Measurements from ENCODE around the gene PIK3R2.

PIK3R2 gene

DNA sequence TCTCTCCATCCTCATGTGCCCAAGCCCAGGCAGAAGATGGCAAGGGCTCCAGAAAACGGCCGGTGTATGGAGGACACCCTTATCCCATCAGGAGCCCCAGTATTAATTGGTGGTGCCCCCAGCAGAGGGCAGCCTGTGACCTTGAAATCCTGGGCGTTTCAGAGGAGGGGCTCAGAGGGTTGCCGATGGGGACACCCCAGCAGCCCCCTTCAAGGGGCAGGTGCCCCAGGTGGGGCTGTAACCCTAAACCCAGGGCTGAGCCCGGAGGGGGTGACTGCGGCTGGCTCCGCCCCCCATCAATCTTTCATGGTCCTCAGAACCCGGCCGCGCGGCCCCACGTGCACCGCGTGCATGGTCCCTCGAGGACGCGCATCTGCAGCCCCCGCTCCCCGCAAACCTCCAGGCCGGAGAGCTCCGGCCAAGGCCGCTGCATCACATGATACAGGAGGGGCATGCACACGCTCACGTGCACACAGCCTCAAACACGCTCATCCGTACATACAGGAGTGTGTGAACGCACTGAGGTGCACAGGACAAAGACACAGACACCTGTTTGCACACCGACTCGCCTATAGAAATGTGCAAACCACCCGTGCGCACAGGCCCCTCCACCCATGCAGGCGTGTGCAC, 49.9 kb downstream of the PIK3R2 start:
- H3K9me2 ChIP-seq (replicated peaks; ENCODE audit: insufficient read depth, low read length), result no peaks in the 10 kb centered on the region
- peak overlapping the region; percentile 11 for H2AFZ ChIP-seq (ENCODE audit: low read depth, low read length, severe bottlenecking)
- peak overlapping the region; percentile 73 for H3K4me3 ChIP-seq (ENCODE audit: insufficient read depth, low read length, poor library complexity, severe bottlenecking)
- peak overlapping the region; percentile 61 for H3K4me2 ChIP-seq (ENCODE audit: low read depth, low read length, poor library complexity, severe bottlenecking)
- peak overlapping the region; percentile 65 for H3K9ac ChIP-seq (ENCODE audit: low read length)
- peak overlapping the region; percentile 56 for H3K27ac ChIP-seq (ENCODE audit: low read depth, low read length)
- H3K36me3 ChIP-seq (ENCODE audit: low read length), result no peaks in the 10 kb centered on the region
- H3K79me2 ChIP-seq (ENCODE audit: insufficient read depth, low read length), result peaks cover 19% of the 10 kb centered on the region
- H3K9me3 ChIP-seq (ENCODE audit: insufficient read depth, low read length), result no peaks in the 10 kb centered on the region
- H4K20me1 ChIP-seq (ENCODE audit: low read depth, low read length), result no peaks in the 10 kb centered on the region
- TF ChIP-seq EZH2phosphoT487 (conservative IDR thresholded peaks at IDR 0.05; ENCODE audit: low read length), result no peak
- TF ChIP-seq, protein P1, sequence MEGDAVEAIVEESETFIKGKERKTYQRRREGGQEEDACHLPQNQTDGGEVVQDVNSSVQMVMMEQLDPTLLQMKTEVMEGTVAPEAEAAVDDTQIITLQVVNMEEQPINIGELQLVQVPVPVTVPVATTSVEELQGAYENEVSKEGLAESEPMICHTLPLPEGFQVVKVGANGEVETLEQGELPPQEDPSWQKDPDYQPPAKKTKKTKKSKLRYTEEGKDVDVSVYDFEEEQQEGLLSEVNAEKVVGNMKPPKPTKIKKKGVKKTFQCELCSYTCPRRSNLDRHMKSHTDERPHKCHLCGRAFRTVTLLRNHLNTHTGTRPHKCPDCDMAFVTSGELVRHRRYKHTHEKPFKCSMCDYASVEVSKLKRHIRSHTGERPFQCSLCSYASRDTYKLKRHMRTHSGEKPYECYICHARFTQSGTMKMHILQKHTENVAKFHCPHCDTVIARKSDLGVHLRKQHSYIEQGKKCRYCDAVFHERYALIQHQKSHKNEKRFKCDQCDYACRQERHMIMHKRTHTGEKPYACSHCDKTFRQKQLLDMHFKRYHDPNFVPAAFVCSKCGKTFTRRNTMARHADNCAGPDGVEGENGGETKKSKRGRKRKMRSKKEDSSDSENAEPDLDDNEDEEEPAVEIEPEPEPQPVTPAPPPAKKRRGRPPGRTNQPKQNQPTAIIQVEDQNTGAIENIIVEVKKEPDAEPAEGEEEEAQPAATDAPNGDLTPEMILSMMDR (IDR thresholded peaks at IDR 0.05; ENCODE audit: insufficient read depth, low read length, poor library complexity, severe bottlenecking), result peak; percentile 33
- no peaks in the 10 kb centered on the region; the same call in 1 of the 2 replicates for H3K27me3 ChIP-seq (ENCODE audit: low read length)
- peaks cover 7% of the 10 kb centered on the region for H3F3A ChIP-seq (ENCODE audit: insufficient read depth)

DNA sequence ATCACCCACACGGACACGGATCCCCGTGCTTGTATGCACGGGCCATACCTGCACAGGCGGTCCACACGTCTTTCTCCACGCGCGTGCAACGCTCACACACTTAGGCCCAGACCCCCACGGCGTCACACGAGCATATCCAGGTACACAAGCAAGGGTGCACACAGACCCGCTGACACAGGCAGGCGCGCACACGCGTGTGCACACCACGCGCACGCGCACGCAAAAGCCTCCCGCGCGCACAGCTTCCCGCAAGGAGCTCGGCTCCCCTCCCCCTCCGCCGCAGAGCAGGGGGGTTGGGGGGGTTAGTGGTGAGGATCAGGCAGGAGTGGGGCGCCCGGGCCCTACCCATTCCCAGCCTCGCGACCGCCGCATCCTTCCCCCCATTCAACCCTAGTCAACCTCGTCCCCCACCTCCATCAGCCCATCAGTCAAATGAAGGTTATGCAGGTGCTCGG, 50.5 kb downstream of the PIK3R2 start:
- TF ChIP-seq, protein P1 (IDR thresholded peaks at IDR 0.05; ENCODE audit: insufficient read depth, low read length, poor library complexity, severe bottlenecking), result no peak
- TF ChIP-seq EZH2phosphoT487 (conservative IDR thresholded peaks at IDR 0.05; ENCODE audit: low read length), result no peak
- Histone ChIP-seq H3F3A (ENCODE audit: insufficient read depth) (peaks cover 9% of the 10 kb centered on the region), H3K4me3 (ENCODE audit: insufficient read depth, low read length, poor library complexity, severe bottlenecking) (peak overlapping the region; percentile 73), H3K27ac (ENCODE audit: low read depth, low read length) (peak overlapping the region; percentile 56), H3K79me2 (ENCODE audit: insufficient read depth, low read length) (peaks cover 19% of the 10 kb centered on the region), H3K9me3 (ENCODE audit: insufficient read depth, low read length) (no peaks in the 10 kb centered on the region), H3K9me2 (replicated peaks; ENCODE audit: insufficient read depth, low read length) (no peaks in the 10 kb centered on the region), H3K9ac (ENCODE audit: low read length) (peak overlapping the region; percentile 65), H3K36me3 (ENCODE audit: low read length) (no peaks in the 10 kb centered on the region), H3K27me3 (ENCODE audit: low read length) (no peaks in the 10 kb centered on the region; the same call in 1 of the 2 replicates), H3K4me2 (ENCODE audit: low read depth, low read length, poor library complexity, severe bottlenecking) (peak overlapping the region; percentile 61), H4K20me1 (ENCODE audit: low read depth, low read length) (no peaks in the 10 kb centered on the region), H2AFZ (ENCODE audit: low read depth, low read length, severe bottlenecking) (peak overlapping the region; percentile 11)

DNA sequence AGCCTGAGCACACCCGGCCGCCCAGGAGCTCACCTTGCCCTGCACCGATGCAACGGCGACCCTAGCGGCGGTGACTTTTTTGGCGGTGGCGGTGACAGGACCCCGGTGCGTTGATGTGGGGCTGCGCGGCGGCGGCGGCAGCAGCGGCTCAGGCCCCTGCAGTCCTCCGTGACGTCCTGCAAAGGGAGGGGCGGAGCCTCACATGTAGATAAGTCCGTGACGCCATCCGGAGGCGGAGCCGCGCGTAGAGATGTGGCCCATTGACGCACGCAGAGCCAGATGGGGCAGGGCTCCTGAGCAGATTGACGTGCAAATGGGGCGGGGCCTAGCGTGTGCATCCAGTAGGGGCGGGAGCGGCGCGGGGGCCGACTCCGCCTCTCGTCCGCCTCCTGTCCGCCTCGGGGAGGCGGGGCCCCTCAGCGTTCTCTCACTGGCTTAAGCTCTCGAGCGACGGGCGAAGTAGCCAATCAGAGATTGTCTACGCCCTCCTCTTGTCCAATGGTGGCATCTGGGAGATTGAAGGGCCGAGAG, 51.0 kb downstream of the PIK3R2 start, which contains the start of gene RAB3A:
Gene RAB3A, minus strand, starts transcription at position 180 of the 531 bp plus-strand sequence. CDS start 1,302 bp downstream, outside the sequence.
- Histone ChIP-seq H3K9me2 (replicated peaks; ENCODE audit: insufficient read depth, low read length) (no peaks in the 10 kb centered on the region), H3K79me2 (ENCODE audit: insufficient read depth, low read length) (peaks cover 19% of the 10 kb centered on the region)
- TF ChIP-seq, protein P1 (IDR thresholded peaks at IDR 0.05; ENCODE audit: insufficient read depth, low read length, poor library complexity, severe bottlenecking), result no peak
- TF ChIP-seq EZH2phosphoT487 (conservative IDR thresholded peaks at IDR 0.05; ENCODE audit: low read length), result no peak

More for the DNA sequence above, 51.0 kb downstream of the PIK3R2 start, which contains the start of gene RAB3A:
- H2AFZ ChIP-seq (ENCODE audit: low read depth, low read length, severe bottlenecking), result peak within 1 kb of the TSS; percentile 62
- H3K4me2 ChIP-seq (ENCODE audit: low read depth, low read length, poor library complexity, severe bottlenecking), result peak within 1 kb of the TSS; percentile 89
- no peaks in the 10 kb centered on the region for H3K36me3 ChIP-seq (ENCODE audit: low read length)
- peaks cover 9% of the 10 kb centered on the region for H3F3A ChIP-seq (ENCODE audit: insufficient read depth)
- H3K27me3 ChIP-seq (ENCODE audit: low read length), result no peaks in the 10 kb centered on the region; the same call in 1 of the 2 replicates
- H3K9me3 ChIP-seq (ENCODE audit: insufficient read depth, low read length), result no peaks in the 10 kb centered on the region
- H3K27ac ChIP-seq (ENCODE audit: low read depth, low read length), result peak within 1 kb of the TSS; percentile 91
- peak within 1 kb of the TSS; percentile 95 for H3K9ac ChIP-seq (ENCODE audit: low read length)
- no peaks in the 10 kb centered on the region for H4K20me1 ChIP-seq (ENCODE audit: low read depth, low read length)
- peak within 1 kb of the TSS; percentile 98 for H3K4me3 ChIP-seq (ENCODE audit: insufficient read depth, low read length, poor library complexity, severe bottlenecking)

Measured in SU-DHL-6 (cell line).